Psoas muscle (tissue), 8 donors: Measurements from ENCODE around the gene CPOX. TPM values are rescaled to one million over a fixed set of nuclear protein-coding genes. Genes with fewer than 3 reads are reported as not detected.
A peak's percentile ranks its signal among the peaks of the same experiment; 100 is the strongest.

Source experiments
- ATAC-seq, 4 donors: fragments of 200-7000 bp; cut with Tn5 transposase; one replicate each; pipeline ENCODE4 v1.9.1; 2020; ENCODE audit warnings: moderate library complexity in 3 of 4, mild to moderate bottlenecking in 2 of 4
- DNase-seq, 2 donors: peaks; one replicate each; pipeline ENCODE4 v3.0.0-alpha.2; 2020
- H3K27ac ChIP-seq: fragments of 200-600 bp; one replicate; pipeline ENCODE4 v1.8.0; 2022
- H3K27me3 ChIP-seq, 3 donors: fragments of 200-600 bp in 1 of 3; one replicate each; pipeline versions ENCODE4 v1.6.1 to v1.8.0; 2013 to 2022; ENCODE audit warnings: low read length in 2 of 3, mild to moderate bottlenecking in 2 of 3, moderate library complexity in 1 of 3; ENCODE audit not compliant: insufficient read depth in 3 of 3
- H3K36me3 ChIP-seq, 2 donors: fragments of 200-600 bp in 1 of 2; one replicate each; pipeline versions ENCODE4 v1.6.1 to v1.8.0; 2013 to 2022; ENCODE audit warnings: low read depth in 1 of 2, mild to moderate bottlenecking in 1 of 2, moderate library complexity in 1 of 2; ENCODE audit not compliant: insufficient read depth in 1 of 2
- H3K4me1 ChIP-seq: fragments of 200-600 bp; one replicate; pipeline ENCODE4 v1.8.0; 2022
- H3K4me3 ChIP-seq: fragments of 200-600 bp; one replicate; pipeline ENCODE4 v1.8.0; 2022; ENCODE audit warnings: mild to moderate bottlenecking
- H3K9me3 ChIP-seq: fragments of 200-600 bp; one replicate; pipeline ENCODE4 v1.8.0; 2022
- WGBS, 3 donors: extraction: QIAGEN DNeasy Blood & Tissue Kit; methylation state at CpG; one replicate each; pipeline versions ENCODE4 v1.1.6 to v1.1.7; 2013; 5-methylcytosine and 5-hydroxymethylcytosine counted together
- intact Hi-C, 2 donors: fragments of 100-400 bp; cut with DNase I; formaldehyde crosslinking; loops; one replicate each; pipeline versions ENCODE4 v1.11.0 to v1.14.2; 2022
- polyA plus RNA-seq, 3 donors: library from polyadenylated mRNA; stranded (reverse); fragments of 200-250 nt; gene quantifications; one replicate each; pipeline ENCODE4 v1.2.3, GENCODE V29; 2013
- total RNA-seq, 4 donors: library from RNA; stranded (reverse); fragmentation: NEBNext Ultra II Directional in 2 of 4; extraction: Animal tissue kit (Norgen Biotek cat#: 25700) in 2 of 4; gene quantifications; one replicate each; pipeline versions ENCODE4 v1.2.1 to v1.2.4, GENCODE V29; 2021 to 2023
- TF ChIP-seq, protein P1 (sequence below): fragments of 200-600 bp; IDR thresholded peaks from one replicate; pipeline ENCODE4 v1.8.0; 2022; ENCODE audit warnings: antibody characterized with exemption
- donor health status: healthy with polysubstance abuse.
- donor health status: DM: no; HTN: no; CAD: no; lungs with moderate emphysema.
- donor health status: Bipolar disorder and iron deficiency.
- donor health status: healthy.
- donor health status: DM: yes; HTN: yes; CAD: no.
- donor health status: DM: no; HTN: no; CAD: no.
- donor health status: DM: no; HTN: no; CAD: no.
- donor health status: DM: yes; HTN: yes; CAD: no.

CPOX gene
- total and polyA plus RNA-seq, 7 donors, result 5.8 to 16.4 (median 7.1) TPM

DNA sequence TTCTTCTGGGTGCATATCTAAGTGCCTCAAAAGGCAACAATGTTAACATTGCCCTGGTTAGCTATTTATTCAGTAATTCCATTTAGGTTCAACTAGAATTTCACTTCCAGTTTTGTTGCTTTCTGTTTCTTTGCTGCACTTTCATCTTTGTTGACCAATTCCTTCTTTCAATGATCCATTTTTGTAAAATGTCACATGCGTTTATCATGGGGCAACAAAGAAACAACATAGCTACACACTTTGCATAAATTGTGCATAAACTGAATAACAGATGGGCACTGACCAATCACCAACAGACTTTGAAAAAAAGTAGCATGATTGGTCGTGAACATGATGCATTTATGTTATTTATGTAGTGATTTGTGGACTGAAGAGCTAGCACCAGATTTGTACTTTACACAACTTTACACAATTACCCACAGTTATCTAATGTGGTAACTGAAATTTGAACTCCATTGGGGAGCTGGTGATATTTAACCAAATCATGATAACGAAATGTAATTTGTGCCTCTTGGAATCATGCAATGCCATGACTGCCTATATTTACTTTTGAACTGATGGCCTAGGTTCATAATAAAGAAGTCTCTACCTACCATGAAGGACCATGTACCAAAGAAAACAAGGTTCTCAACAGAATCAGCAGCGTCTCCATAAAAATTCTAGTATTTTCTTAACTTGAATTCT, 7.1 kb upstream of the CPOX start:
- no peak overlapping the region for H3K4me3 ChIP-seq
- H3K36me3 ChIP-seq, result no peaks in the 10 kb centered on the region
- no peak overlapping the region for H3K27ac ChIP-seq
- intact Hi-C loops, result loop anchor here (5.0 kb wide), 4 partner anchors 197 to 397 kb away; no protein-coding TSS in a partner anchor
- ATAC-seq, result no peak
- WGBS, 3 donors, result 81 to 89% (median 88%) methylated on average over 4 of the region's 4 CpGs
- H3K27me3 ChIP-seq, result no peaks in the 10 kb centered on the region
- TF ChIP-seq, protein P1, sequence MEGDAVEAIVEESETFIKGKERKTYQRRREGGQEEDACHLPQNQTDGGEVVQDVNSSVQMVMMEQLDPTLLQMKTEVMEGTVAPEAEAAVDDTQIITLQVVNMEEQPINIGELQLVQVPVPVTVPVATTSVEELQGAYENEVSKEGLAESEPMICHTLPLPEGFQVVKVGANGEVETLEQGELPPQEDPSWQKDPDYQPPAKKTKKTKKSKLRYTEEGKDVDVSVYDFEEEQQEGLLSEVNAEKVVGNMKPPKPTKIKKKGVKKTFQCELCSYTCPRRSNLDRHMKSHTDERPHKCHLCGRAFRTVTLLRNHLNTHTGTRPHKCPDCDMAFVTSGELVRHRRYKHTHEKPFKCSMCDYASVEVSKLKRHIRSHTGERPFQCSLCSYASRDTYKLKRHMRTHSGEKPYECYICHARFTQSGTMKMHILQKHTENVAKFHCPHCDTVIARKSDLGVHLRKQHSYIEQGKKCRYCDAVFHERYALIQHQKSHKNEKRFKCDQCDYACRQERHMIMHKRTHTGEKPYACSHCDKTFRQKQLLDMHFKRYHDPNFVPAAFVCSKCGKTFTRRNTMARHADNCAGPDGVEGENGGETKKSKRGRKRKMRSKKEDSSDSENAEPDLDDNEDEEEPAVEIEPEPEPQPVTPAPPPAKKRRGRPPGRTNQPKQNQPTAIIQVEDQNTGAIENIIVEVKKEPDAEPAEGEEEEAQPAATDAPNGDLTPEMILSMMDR, result no peak
- H3K9me3 ChIP-seq, result no peaks in the 10 kb centered on the region
- no peak for DNase-seq
- no peaks in the 10 kb centered on the region for H3K4me1 ChIP-seq

DNA sequence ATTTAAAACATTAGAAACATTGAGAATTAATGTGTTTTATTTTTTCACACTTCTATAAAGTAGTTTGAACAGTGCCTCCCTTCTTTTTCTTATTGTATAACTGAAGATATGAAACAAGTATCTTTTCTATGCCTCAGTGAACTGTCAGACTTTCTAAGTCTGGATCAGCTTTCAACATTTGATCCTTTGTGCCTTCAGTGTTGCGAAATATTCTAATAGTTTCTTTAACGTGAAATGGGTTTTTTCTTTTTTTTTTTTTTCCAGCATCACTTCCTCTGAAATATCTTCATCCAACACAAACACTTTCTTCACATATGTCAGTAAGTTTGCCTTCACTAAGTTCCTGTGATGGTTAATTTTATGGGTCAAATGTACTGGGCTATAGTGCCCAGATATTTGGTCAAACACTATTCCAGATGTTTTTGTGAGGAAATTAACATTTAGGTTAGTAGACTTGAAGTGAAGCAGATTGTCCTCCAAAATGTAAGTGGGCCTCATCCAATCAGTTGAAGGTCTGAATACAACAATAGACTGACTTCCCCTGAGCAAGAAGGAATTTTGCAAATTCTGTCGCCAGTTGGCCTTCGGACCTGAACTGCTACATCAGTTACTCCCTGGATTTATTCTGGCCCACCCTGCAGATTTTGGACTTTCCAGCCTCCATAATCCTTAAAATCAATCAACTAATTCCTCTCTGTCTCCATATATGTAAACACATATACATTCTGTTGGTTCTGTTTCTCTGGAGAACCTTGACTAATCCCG, 6.4 kb upstream of the CPOX start:
- 71 to 75% (median 74%) methylated on average over 5 of the region's 5 CpGs for WGBS, 3 donors
- TF ChIP-seq, protein P1, result no peak
- H3K9me3 ChIP-seq, result no peaks in the 10 kb centered on the region
- H3K27me3 ChIP-seq, result no peaks in the 10 kb centered on the region
- H3K4me3 ChIP-seq, result no peak overlapping the region
- no peak for DNase-seq
- H3K4me1 ChIP-seq, result no peaks in the 10 kb centered on the region
- no peak for ATAC-seq
- no peaks in the 10 kb centered on the region for H3K36me3 ChIP-seq
- intact Hi-C loops, result loop anchor here (5.0 to 10.0 kb wide), 5 partner anchors 197 to 397 kb away; no protein-coding TSS in a partner anchor
- H3K27ac ChIP-seq, result no peak overlapping the region

DNA sequence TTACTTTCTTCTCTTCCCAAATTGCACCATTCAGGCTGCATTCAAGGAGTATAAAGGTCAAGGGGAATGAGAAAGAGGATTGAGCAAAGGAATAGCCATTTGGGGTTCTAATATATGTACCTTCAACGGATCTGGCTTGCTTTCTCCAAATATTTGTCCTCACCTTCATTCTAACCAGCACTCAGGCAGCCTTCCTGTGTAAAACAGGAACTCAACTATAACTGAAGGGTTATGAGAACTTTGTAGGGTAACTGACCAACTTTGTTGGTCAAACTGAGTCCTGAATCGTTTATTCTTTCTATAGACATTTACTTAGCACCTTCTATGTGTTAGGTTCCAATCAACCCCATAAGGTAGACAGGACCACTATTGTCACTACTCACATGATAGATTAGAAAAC, 5.1 kb upstream of the CPOX start:
- Histone ChIP-seq H3K36me3 (no peaks in the 10 kb centered on the region), H3K4me3 (no peak overlapping the region), H3K27me3 (no peaks in the 10 kb centered on the region), H3K9me3 (no peaks in the 10 kb centered on the region), H3K27ac (no peak overlapping the region), H3K4me1 (no peaks in the 10 kb centered on the region)
- 71 to 78% (median 78%) methylated on average over 2 of the region's 2 CpGs for WGBS, 3 donors
- TF ChIP-seq, protein P1, result no peak
- ATAC-seq, result no peak
- intact Hi-C loops, result loop anchor here in 1 of 2 donors (10.0 kb wide), 1 partner anchor 296 kb away; no protein-coding TSS in a partner anchor
- DNase-seq, result no peak

DNA sequence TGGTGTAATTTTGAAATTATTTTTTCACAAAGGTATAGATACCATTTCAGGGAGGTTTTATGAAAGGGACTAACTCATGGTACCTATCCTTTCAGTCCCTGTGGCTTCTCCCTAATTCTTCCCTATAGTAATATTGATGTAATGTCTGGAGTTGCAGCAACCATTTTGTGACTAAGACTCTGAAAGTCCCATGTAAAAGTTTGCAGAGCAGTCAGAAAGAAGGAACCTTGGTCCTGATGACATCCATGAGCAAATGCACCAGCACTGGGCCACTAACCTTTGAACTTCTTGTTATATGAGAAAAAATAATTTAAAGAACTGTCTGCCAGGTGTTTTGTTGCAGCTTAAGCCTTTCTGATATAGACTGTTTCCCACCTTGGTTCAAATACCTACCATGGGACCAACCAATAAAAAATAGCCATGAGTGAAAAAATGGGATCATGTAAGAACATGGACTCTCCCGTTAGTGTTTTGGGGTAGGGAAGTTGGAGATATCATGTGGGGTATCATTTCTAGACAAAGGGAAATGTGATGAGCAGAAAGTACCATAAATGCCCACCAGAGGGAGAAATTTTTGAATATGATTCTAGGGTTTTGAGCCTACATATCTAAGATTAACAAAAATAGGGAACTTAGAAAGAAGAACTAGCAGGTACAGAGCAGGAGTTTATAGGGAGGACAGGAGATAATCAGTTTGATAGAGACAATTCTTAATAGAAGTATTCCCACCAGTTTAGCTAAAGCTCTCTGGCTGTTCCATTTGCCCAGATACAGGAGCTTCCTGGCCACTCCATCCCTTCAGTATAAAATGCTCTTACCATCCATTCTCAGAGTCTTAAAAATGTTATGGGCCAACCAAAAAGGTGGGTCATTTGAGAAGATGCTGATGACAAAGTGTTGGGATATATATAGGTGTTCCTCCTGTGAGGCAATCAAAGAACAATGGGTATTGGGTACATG, 3.4 kb upstream of the CPOX start:
- Histone ChIP-seq H3K27ac (no peak overlapping the region), H3K4me3 (no peak overlapping the region), H3K4me1 (peaks cover 7% of the 10 kb centered on the region), H3K9me3 (no peaks in the 10 kb centered on the region), H3K36me3 (no peaks in the 10 kb centered on the region), H3K27me3 (no peaks in the 10 kb centered on the region)
- 9 to 23% (median 11%) methylated on average over 1 of the region's 1 CpG for WGBS, 3 donors
- TF ChIP-seq, protein P1, result peak; percentile 65
- DNase-seq (no peak), ATAC-seq (no peak)
- intact Hi-C loops, result loop anchor here in 1 of 2 donors (10.0 kb wide), 1 partner anchor 298 kb away; no protein-coding TSS in a partner anchor
